GM12864 (cell line): Measurements from ENCODE around the gene PTGS1.

Experiments used
- DNase-seq: peaks from one replicate; pipeline ENCODE4 v3.0.0-alpha.2; 2011; ENCODE audit warnings: low read depth
- H3K4me3 ChIP-seq: 2 replicates; pipeline ENCODE4 v1.5.1; 2011; ENCODE audit warnings: mild to moderate bottlenecking, low read depth, low read length, control low read depth
- TF ChIP-seq, protein P1 (sequence below): IDR thresholded peaks from 2 replicates; pipeline ENCODE4 v1.5.1; 2011; ENCODE audit warnings: low read depth, mild to moderate bottlenecking, moderate library complexity, low read length, control low read depth, inconsistent platforms; ENCODE audit errors: missing control alignments

PTGS1 gene

DNA sequence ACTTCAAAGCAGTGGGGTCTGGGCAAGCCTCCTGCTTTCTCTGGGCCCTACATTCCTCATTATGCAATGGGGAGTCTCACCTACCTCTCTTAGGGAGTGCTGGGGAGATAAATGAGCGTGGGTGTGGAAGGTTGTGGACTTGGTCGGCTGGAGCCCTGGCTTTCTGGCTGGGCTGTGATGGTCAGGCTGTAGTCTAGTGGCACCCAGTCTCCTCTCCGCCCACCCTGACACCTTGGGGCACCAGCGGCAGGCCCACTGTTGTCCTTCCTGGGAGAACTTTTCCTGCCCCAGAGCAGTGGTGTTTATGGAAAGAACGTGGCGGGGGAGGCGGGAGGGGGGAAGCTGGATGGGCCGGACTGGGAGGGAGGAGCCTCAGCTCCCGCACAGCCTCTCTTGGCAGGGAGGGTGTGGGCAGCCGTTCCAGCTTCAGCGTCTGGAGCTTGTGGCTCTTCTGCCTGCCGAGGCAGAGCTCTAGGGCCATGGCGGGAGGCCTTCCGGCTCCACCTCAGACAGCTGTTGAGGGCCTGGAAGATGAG is 4.1 kb downstream of the PTGS1 start:
- no peak overlapping the region for H3K4me3 ChIP-seq
- TF ChIP-seq, protein P1, sequence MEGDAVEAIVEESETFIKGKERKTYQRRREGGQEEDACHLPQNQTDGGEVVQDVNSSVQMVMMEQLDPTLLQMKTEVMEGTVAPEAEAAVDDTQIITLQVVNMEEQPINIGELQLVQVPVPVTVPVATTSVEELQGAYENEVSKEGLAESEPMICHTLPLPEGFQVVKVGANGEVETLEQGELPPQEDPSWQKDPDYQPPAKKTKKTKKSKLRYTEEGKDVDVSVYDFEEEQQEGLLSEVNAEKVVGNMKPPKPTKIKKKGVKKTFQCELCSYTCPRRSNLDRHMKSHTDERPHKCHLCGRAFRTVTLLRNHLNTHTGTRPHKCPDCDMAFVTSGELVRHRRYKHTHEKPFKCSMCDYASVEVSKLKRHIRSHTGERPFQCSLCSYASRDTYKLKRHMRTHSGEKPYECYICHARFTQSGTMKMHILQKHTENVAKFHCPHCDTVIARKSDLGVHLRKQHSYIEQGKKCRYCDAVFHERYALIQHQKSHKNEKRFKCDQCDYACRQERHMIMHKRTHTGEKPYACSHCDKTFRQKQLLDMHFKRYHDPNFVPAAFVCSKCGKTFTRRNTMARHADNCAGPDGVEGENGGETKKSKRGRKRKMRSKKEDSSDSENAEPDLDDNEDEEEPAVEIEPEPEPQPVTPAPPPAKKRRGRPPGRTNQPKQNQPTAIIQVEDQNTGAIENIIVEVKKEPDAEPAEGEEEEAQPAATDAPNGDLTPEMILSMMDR, result no peak
- DNase-seq, result no peak

DNA sequence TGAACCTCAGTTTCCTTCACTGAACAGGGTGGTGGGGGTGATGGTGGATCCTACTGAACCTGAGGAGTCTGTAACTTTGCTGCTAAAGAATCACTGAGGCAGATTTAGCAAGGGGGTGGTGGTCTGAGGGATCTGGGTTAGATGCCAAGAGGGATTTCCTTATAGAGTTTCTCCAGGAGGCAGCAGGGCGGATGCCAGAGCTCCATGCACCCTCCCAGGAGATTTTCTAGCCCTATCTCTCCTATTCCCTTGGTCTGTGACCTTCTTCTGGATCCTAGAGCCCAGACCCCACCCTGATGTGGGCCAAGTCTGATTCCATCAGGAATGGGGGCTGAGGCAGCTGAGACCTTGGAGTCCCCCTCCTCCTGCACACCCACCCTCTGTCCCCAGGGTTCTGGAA is 6.0 kb downstream of the PTGS1 start:
- TF ChIP-seq, protein P1, result no peak
- H3K4me3 ChIP-seq, result no peak overlapping the region
- no peak for DNase-seq

DNA sequence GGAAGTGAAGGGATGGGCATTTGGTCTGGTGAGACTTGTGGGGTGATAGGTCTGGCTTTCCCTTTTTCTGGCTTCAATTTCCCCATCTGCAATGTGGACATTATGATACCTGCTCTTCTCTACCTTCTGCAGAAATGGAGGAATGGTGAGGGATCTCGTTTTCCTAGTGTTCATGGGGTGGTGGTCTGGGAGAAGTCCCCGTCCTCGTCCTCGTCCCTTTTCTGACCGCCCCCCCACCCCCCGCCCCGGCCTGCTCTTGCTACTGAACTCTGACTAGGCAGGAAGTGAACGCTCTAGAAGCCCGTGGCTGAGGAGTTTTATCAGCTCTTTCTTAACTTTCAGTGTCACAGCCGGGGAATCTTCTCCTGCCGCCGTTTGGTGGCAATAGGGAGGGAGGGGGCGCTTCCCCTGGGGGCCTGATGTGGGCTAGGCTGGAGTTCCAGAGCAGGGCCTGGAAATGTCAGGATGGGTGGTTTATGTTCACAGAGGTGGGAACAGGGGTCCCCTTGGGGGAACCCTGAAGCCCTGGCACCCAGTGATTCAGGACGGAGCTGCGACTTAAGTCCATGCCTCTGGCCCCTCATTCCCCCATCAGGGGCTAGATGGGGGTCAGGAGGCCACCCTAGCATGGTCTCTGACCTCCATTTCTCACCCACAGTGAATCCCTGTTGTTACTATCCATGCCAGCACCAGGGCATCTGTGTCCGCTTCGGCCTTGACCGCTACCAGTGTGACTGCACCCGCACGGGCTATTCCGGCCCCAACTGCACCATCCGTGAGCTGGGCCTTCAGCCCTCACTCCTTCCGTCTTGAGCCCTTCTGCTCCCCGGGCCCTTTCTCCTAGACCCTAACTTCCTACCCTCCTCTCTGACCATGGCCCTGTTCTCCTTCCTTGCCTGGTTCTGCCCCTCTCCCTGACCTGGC is 6.7 kb downstream of the PTGS1 start:
- TF ChIP-seq, protein P1, result no peak
- no peak for DNase-seq
- H3K4me3 ChIP-seq, result no peak overlapping the region

DNA sequence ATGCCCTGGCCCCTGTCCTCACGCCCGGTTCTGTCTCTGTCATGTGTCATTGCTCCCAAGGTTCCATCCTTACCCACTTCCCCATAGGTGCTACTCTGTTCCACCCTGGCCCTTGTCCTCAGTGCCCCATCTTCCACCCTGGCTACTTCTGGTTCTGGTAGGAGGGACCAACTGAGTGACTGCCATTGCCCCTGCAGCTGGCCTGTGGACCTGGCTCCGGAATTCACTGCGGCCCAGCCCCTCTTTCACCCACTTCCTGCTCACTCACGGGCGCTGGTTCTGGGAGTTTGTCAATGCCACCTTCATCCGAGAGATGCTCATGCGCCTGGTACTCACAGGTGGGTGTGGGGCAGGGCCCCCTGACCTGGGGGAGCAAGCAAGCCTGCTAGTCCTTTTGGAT is 7.4 kb downstream of the PTGS1 start:
- no peak overlapping the region for H3K4me3 ChIP-seq
- DNase-seq, result no peak
- TF ChIP-seq, protein P1, result no peak

DNA sequence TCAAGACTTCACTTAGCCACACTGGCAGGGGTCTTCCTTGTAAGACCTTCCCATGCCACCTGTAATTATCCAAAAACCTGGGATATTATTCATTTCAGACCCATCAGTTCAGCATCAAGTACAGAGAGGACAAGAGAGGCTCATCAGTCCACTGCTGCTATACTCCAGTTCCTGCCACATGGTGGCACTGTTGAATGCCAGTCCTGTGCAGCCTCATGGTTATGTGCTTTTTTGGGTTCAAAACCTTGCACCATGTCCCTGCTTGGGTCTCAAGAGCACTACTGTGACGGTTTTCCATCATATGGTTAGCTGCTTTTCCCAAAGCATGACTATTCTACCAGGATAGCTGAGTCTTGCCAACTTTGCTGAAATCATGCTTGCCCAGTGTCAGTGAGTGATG is 8.5 kb downstream of the PTGS1 start:
- no peak for DNase-seq
- no peak overlapping the region for H3K4me3 ChIP-seq
- TF ChIP-seq, protein P1, result peak; percentile 50

DNA sequence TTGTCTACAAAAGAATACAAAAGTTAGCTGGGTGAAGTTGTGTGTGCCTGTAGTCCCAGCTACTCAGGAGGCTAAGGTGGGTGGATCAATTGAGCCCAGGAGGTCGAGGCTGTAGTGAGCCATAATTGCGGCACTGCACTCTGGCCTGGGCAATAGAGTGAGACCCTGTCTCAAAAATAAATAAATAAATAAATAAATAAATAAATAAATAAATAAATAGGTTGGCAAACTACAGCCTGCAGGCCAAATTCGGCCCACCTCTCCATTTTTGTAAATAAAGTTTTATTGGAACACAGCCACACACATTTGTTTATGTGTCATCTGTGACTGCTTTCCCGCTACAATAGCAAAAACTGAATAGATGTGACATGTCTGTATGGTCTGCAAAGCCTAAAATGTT is 9.5 kb downstream of the PTGS1 start:
- H3K4me3 ChIP-seq, result no peak overlapping the region
- TF ChIP-seq, protein P1, result no peak
- DNase-seq, result no peak
